Effector CD4-positive, alpha-beta T cell (primary cell): ENCODE data around the gene SMYD2.

Experiments used
- DNase-seq: peaks from one replicate; pipeline ENCODE4 v3.0.0-alpha.2; 2020

Gene SMYD2

GRCh38 chr1:214303141-214303930, 22.4 kb downstream of the SMYD2 start:
- no peak for DNase-seq

DNA sequence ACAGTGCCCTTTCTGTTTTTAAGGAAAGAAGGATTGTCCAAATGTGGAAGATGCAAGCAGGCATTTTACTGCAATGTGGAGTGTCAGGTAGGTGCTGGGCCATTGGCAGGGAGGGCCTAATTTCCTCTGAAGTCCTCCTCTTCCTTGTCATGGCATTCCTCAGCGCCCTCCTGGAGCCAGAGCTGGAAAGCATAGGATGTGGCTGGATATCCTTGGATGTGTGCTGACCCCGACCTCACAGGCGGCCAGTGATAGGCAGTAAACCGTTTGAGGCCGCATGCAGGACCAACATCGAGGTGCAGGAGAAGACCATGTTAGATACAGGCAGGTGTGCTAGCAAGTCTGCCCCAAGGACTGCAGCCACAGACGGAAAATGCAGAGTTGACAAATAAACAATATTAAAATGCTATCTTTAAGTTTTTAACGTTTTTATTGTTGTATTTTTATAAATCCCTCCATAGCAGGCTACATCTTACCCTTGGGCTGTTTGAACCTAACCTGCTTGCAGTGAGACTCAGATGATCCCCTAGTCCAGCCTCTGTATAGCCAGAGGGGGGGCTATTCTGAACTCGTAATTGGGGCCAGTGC, 24.3 kb downstream of the SMYD2 start:
- no peak for DNase-seq

- no peak for DNase-seq
These were observed 25.3 kb downstream of the SMYD2 start for GRCh38 chr1:214306269-214306668.

DNA sequence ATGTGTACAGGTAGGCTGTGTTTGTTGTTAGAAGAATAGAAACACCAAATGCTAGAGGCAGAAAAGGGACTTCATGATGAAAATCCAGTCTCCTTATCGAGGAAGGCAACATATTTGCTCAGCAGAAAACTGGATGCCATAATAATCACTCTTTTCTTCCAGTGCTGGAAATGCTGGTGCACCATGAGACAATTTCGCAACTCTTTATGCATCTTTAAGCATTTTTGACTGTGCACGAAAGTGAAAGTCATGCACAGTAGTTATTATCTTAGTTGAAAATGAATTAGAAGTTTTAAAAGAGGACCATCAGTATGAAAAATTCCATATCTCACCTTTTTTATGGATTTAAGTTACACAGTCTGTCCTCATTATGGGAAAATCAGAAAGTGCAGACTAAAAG, 29.1 kb downstream of the SMYD2 start:
- no peak for DNase-seq

DNA sequence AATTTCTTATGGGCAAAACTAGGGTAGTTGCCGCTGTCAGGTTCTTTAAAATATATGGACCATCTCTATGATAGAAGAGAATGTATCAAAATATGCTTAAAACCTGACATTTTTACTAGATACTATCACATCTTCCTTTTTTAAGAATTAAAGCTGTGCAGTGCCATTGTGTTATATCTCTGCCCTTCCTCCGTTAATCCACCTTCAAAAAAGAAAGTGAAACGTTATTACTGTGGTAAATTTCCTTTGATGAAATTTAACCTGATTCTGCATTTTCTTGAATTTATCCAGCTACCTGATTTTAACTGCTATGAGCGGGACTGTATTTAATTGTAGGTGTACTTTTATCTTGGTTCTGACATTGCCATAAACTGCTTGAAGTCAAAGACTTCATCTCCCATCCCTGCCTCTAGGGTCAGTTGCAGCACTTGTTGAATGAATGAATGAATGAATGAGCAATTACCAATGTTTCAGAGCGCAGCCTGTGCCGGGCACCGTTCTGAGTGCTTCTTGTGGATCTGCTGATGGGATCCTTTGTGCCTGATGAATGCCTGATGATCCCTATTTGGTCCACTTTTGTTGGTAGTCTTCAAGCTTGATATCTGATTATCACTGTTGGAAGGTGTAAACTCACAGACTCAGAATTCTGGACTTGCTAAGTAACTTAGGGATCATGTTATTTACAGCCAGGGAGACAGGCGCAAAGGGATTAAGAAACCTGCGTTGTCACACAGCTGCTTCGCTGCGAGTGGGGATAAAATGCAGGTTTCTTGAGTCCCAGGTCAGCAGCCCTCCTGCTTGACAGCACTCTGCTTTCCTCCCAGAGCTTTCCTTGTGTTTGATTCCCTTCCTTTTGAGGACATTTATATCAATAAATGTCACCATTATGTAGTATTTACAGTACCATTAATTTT, 30.1 kb downstream of the SMYD2 start:
- no peak for DNase-seq

- DNase-seq = no peak
These were observed 31.6 kb downstream of the SMYD2 start for GRCh38 chr1:214312530-214313051.

DNA sequence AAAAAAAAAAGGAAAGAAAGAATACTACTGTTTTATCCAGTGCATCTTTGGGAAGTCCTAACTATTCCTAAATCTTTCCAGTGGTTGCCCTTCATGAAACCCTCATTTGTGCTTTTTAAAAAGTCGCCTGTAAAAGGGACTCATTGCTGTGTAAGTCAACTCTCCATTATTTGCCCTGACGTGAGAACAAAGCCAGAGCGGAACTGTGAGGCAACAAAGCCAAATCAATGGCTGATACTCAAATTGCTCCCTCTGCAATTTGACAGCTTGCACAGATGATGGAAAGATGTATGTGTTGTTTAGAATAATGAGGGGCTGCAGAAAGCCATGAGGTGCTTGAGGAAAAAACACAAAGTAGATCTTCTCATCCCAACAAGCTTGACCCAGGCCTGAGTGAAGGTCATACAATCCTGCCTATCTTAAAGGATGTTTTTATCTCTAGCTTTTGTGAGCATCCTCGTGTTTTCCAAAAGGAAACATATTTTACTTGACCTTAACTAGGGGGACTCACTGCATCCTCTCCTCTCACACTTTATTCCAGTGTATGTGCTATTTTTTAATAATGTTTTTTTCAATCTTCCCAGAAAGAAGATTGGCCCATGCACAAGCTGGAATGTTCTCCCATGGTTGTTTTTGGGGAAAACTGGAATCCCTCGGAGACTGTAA, 33.4 kb downstream of the SMYD2 start:
- no peak for DNase-seq

- no peak for DNase-seq
These were observed 35.6 kb downstream of the SMYD2 start for GRCh38 chr1:214316593-214316992.

DNA sequence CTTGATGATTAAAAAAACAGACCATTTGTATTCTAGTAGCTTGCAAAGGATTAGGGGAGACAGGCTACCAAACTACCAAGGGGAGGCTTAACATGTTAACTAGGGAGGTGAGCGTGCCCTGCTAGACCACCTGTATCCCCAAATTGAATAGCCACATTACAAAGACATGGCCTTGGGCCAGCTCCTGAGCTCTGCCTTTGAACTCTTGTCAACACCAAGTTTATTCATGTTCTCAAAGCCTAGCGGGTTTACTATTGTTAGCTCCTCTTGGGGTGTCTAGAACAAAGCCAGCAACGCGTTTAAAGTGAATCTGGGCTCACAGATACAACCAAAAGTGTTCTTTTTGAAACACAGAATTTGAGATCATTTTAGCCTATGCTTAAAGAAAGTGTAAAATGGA, 36.3 kb downstream of the SMYD2 start:
- DNase-seq = no peak

DNA sequence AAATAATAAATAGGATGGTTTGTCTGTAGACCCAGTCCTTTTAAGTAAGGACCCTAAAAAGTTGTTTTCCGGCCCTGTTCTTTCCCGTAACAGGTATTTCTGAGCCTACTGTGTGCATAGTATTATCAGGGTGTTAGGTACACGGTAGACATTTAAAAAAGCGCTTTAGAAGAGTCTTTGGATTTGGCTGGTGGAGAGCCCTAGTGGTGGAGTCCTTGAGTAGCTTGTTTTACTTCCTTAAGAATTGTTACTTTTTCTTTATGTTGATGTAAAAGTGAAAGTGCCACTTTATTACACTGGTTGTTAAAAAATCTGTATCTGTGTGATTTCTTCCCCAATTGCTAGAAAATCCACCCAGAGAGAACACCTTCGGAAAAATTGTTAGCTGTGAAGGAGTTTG, 36.8 kb downstream of the SMYD2 start:
- no peak for DNase-seq

DNA sequence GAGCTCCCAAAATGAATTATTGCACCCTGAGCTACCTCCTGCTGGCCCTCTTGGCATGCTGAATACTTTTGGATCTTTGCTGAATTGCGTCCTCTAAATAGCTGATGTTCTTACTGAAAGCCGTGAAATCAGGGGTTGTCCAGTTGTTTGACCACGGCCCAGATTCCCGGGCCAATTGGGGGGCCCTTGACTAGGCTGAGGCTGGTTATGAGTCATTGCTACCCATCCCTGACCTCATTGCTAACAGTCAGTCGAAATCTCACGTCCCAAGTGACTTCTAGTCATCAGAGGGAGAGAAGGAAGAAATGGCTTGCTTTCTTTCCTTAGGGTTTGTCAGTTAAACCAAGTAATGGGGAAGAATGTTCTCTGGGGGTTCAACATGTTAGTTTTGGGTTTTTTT, 37.4 kb downstream of the SMYD2 start:
- DNase-seq = no peak

GRCh38 chr1:214318956-214319736, 38.2 kb downstream of the SMYD2 start:
- no peak for DNase-seq

GRCh38 chr1:214319938-214320337, 39.0 kb downstream of the SMYD2 start:
- no peak for DNase-seq

DNA sequence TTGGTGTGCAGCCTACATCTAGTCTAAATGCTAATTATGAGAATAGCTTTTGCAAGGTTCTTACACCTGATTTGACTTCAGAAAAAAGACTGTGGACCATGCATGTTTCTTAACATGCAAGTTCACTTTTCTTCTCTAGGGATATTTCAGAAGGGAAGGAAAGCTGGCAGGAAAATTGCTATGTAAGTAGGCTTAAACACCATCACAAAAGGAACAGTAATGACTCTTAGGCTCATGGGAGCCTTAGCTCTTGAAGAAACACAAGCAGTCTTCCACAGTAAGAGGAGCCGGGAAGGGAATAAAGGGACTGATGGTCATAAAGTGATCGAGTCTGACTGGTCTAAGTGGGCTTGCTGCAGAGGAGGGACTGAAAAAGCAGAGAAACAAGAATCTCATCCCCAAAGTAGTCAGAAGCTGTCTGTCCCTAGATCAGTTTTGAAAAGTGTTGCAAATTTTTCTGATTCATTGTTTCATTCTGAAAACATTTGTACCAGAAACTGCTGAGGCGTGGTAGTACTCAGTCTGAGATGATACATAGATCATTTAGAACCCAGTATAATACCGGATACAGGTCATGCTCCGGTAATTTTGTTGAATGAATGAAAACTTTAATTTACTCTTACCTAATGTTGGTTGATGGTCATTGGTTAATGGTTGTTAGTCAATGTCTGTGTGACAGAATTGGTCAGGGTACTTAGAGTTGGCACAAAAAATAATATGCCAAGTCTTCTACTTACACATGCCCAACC, 40.9 kb downstream of the SMYD2 start:
- DNase-seq = no peak

DNA sequence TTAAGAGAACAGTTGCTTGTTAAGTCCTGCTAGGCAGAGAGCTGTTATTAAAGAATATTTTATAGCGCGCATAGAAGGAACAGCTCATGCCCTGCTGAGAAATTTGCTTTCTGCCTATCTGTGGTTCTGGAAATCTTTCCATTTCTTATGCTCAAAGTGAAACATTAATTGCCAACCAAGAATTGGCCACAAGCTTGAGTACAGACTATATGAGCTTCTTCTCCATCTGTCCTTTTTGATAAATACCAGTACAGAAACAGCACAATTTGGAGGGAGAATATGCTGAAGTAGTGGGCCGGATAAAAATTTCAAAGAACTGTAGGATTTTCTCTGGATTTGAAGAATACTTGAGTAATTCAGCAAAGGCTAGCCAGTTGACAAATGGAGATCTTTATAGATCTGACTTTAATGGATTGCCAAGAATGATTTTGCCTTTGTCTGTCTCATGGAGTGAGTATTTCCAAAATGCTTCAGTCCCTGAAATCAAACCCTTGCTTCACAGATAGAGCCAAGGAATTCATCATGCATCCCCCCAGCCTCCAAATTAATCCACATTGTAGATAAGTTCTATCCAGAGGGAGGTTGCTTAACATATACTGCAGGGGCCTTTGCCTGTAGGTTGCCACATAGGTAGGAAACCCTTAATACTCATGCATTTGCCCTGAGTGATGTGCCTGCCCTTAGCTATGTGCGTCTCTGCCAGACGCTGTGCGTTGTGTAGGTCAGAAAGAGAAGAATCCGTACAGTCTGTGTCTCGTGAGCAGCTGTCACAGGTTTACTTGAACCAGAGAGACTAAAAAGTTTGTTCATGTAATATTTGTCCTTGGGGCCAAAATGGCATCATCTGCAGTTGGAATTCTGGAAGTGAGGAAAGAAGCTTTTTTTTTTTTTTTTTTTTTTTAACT, 44.2 kb downstream of the SMYD2 start:
- DNase-seq = no peak

GRCh38 chr1:214326406-214326805, 45.4 kb downstream of the SMYD2 start:
- no peak for DNase-seq

GRCh38 chr1:214327514-214327913, 46.6 kb downstream of the SMYD2 start:
- no peak for DNase-seq

GRCh38 chr1:214328770-214329469, 48.0 kb downstream of the SMYD2 start:
- peak; percentile 69 for DNase-seq

DNA sequence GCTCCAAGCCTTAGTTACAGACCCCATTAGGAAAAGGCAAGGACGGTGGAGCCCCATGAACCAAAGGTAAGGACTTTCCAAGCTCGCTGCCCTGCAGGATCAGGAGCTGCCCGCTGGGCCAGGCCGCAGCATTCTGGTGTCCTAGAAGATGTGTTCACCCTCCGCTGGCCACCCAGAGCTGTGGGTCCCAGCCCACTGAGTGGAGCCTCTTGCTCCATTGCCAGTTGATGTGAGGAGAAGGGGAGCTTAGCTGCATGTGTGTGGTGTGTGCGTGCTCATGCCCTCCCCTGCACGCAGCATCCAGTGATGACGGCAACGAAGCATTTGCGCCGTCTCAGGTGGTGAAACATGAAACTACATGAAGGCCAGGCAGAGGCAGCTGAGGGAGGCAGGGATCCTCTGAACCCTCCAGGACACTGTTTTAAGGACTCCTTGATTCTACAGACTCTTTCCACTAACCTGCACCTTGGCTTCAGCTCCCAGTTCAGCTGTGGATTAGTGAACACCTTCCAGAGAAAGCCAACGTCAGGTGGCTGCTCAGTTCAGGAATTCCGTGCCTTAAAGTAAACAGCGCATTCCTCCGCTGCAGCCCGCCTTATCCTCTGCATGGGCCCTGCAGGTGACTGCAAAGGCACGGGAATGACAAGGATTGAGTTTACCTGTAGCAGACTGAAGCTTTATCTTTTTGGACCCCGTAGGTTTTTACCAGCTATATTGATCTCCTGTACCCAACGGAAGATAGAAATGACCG, 48.7 kb downstream of the SMYD2 start:
- no peak for DNase-seq
